ENCODE measurements around the gene PATE4. TPM values are rescaled to one million over a fixed set of nuclear protein-coding genes. Genes with fewer than 3 reads are reported as not detected.
"Not testable (repeated sequence)": the region's sequence is repeated elsewhere in the genome, so short reads cannot be mapped to it uniquely, and the experiment has no call there.

Gene PATE4
- total RNA-seq, 1 donor = not detected

- no peak for TF ChIP-seq CTCF (IDR thresholded peaks at IDR 0.05; ENCODE audit: insufficient read depth, low read depth, low read length)
- no peak overlapping the region for H3K4me3 ChIP-seq (ENCODE audit: low read depth, low read length)
- DNase-seq (ENCODE audit: low read depth) = no peak
Measured at GRCh38 chr11:125807909-125808308, 25.2 kb upstream of the PATE4 start.

DNA sequence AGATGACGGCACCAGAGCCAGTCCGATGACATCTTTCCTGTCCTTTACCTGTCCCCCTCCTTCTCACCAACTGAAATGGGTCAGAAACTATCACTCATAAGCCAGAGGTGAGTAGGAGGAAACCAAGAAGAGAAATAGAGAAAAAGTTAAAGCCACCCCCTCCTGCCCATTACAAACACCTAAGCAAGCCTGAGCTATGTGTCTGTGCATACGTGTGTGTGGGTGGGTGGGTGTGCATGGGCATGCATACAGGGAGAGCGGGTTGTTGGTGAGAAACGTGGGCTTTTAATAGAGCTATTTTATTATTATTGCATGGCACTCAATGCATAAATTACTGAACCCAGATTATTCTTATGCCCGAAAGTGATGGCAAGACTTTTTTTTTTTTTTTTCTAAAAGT is 2.6 kb downstream of the PATE4 start:
- no peak overlapping the region for H3K4me3 ChIP-seq (ENCODE audit: low read depth, low read length)
- no peak for TF ChIP-seq CTCF (IDR thresholded peaks at IDR 0.05; ENCODE audit: insufficient read depth, low read depth, low read length)
- DNase-seq (ENCODE audit: low read depth) = no peak

- no peak for DNase-seq (ENCODE audit: low read depth)
- TF ChIP-seq CTCF (IDR thresholded peaks at IDR 0.05; ENCODE audit: insufficient read depth, low read depth, low read length) = no peak
- H3K4me3 ChIP-seq (ENCODE audit: low read depth, low read length) = no peak overlapping the region
Measured at GRCh38 chr11:125842321-125842948, 9.3 kb downstream of the PATE4 start.

DNA sequence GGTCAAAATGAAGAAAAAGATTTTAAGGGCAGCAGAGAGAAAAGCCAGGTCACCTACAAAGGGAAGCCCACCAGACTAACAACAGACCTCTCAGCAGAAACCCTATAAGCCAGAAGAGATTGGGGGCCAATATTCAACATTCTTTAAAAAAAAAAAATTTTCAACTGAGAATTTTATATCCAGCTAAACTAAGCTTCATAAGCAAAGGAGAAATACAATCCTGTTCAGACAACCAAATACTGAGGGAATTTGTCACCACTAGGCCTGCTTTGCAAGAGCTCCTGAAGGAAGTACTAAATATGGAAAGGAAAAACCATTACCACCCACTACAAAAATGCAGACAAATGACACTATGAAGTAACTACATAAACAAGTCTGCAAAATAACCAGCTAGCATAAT is 13.1 kb downstream of the PATE4 start:
- no peak for TF ChIP-seq CTCF (IDR thresholded peaks at IDR 0.05; ENCODE audit: insufficient read depth, low read depth, low read length)
- no peak overlapping the region for H3K4me3 ChIP-seq (ENCODE audit: low read depth, low read length)
- DNase-seq (ENCODE audit: low read depth) = no peak

DNA sequence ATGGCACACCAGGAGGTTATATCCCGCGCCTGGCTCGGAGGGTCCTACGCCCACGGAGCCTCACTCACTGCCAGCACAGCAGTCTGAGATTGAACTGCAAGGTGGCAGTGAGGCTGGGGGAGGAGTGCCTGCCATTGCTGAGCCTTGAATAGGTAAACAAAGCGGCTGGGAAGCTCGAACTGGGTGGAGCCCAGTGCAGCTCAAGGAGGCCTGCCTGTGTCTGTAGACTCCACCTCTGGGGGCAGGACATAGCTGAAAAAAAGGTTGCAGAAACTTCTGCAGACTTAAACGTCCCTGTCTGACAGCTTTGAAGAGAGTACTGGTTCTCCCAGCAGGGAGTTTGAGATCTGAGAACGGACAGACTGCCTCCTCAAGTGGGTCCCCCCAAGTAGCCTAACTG is 24.6 kb downstream of the PATE4 start:
- DNase-seq (ENCODE audit: low read depth); H3K4me3 ChIP-seq (ENCODE audit: low read depth, low read length): not testable (repeated sequence)

DNA sequence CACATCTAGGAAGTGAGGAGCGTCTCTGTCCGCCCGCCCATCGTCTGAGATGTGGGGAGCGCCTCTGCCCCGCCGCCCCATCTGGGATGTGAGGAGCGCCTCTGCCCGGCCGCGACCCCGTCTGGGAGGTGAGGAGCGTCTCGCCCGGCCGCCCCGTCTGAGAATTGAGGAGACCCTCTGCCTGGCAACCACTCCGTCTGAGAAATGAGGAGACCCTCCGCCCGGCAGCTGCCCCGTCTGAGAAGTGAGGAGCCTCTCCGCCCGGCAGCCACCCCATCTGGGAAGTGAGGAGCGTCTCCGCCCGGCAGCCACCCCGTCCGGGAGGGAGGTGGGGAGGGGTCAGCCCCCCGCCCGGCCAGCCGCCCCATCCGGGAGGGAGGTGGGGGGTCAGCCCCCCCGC is 29.7 kb downstream of the PATE4 start:
- DNase-seq (ENCODE audit: low read depth) = not testable (repeated sequence)

GRCh38 chr11:125865354-125865753 is 32.2 kb downstream of the PATE4 start:
- not testable (repeated sequence) for DNase-seq (ENCODE audit: low read depth); H3K4me3 ChIP-seq (ENCODE audit: low read depth, low read length)

More for the DNA sequence above, 29.7 kb downstream of the PATE4 start:
- H3K4me3 ChIP-seq (ENCODE audit: low read depth, low read length) = not testable (repeated sequence)

DNA sequence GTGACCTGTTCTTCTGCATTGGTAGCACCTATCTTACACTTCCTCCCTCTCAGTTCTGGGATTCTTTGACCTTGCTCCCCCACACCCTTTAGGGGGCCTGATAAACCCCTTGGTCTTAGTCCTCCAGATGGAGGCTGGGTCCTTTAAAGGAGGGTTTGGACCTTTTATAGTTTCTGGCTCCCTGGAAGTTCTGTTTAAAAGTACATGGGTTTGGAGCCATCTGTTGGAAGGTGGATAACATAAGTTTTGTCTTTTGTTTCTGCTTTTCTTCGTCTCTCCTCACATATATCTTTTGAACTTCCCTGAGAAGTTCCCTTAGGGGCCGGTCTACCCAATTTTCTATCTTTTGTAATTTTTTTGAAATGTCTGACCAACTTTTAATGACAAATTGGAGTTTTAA is 36.4 kb downstream of the PATE4 start:
- TF ChIP-seq CTCF (IDR thresholded peaks at IDR 0.05; ENCODE audit: insufficient read depth, low read depth, low read length) = no peak
- DNase-seq (ENCODE audit: low read depth) = no peak
- H3K4me3 ChIP-seq (ENCODE audit: low read depth, low read length) = no peak overlapping the region

Measured in fibroblast of villous mesenchyme (primary cell).